ENCODE measurements around the gene NNAT.

The NNAT gene

DNA sequence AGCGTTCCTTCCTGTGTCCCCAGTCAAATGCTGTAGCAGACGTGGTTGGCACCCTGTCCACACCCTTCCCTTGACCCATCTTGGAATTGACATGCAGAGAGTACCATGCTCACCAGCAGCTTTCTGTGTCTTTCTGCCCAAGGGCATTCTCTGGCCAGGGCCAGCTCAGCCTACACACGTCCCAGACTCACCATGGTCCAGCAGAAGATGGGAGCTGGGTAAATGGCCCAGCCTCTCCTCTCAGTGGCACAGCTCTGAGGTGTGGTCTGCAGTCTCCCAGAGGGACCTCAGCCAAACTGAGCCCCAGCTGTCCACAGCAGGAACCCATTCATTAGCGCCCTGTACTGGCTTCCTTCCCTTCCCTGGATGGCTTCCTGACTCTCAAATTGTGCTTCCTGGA lies 37.7 kb downstream of the NNAT start:
- no peak for TF ChIP-seq CTCF (IDR thresholded peaks at IDR 0.05; ENCODE audit: low read depth, low read length)

DNA sequence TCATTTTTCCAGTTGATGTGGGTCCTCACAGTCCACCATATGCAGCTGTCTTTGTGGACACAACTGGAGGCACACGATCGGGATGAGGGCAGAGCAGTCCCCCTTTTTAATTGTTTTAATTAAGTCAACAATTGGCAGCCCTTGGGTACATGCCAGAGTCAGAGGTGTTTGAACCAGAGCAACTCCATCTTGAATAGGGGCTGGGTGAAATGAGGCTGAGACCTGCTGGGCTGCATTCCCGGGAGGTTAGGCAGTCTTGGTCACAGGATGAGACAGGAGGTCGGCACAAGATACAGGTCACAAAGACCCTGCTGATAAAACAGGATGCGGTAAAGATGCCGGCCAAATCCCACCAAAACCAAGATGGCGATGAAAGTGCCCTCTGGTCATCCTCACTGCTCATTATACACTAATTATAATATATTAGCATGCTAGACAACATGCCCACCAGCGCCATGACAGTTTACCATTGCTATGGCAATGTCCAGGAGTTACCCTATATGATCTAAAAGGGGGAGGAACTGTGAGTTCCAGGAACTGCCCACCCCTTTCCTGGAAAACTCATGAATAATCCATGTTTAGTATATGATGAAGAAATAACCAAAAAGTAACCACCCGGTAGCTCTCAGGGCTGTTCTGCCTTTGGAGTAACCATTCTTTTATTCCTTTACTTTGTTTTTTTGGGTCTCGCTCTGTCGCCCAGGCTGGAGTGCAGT lies 38.4 kb downstream of the NNAT start:
- TF ChIP-seq CTCF (IDR thresholded peaks at IDR 0.05; ENCODE audit: low read depth, low read length) = no peak
- H3K4me3 ChIP-seq (ENCODE audit: low read depth, low read length) = no peak overlapping the region

More for the DNA sequence above, 37.7 kb downstream of the NNAT start:
- no peak overlapping the region for H3K4me3 ChIP-seq (ENCODE audit: low read depth, low read length)

GRCh38 chr20:37560629-37561028 lies 39.6 kb downstream of the NNAT start:
- no peak for TF ChIP-seq CTCF (IDR thresholded peaks at IDR 0.05; ENCODE audit: low read depth, low read length)
- no peak overlapping the region for H3K4me3 ChIP-seq (ENCODE audit: low read depth, low read length)

DNA sequence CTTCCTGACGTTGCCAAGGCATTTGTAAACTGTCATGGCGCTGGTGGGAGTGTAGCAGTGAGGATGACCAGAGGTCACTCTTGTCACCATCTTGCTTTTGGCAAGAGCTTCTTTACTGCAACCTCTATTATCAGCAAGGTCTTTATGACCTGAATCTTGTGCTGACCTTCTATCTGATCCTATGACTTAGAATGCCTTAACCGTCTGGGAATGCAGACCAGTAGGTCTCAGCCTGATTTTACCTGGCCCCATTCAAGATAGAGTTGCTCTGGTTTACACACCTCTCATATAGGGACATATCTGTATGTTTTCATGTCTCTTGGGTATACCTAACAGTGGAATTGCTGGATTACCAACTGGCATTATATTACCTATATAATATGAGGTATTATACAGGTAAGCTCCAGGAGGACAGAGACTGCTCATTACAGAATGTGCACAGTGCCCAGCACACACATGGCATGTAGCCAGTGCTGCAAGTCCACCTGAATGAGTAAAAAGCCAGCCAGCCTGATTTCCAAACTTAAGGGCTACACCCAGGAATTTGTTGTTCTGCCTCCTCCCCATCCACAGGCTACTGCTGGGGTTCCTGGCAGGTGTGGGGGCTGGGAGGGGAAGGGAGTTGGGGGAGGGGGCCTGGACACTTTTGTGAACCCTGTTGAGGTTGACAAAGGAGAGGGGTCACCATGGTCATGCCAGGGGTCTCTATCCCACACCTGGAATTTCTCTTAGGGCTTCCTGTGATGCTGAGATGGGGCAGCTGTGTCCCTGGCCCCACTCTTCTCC lies 41.8 kb downstream of the NNAT start:
- no peak overlapping the region for H3K4me3 ChIP-seq (ENCODE audit: low read depth, low read length)
- no peak for TF ChIP-seq CTCF (IDR thresholded peaks at IDR 0.05; ENCODE audit: low read depth, low read length)

- no peak for TF ChIP-seq CTCF (IDR thresholded peaks at IDR 0.05; ENCODE audit: low read depth, low read length)
- H3K4me3 ChIP-seq (ENCODE audit: low read depth, low read length) = no peak overlapping the region
These were observed 43.0 kb downstream of the NNAT start for GRCh38 chr20:37564016-37564387.

DNA sequence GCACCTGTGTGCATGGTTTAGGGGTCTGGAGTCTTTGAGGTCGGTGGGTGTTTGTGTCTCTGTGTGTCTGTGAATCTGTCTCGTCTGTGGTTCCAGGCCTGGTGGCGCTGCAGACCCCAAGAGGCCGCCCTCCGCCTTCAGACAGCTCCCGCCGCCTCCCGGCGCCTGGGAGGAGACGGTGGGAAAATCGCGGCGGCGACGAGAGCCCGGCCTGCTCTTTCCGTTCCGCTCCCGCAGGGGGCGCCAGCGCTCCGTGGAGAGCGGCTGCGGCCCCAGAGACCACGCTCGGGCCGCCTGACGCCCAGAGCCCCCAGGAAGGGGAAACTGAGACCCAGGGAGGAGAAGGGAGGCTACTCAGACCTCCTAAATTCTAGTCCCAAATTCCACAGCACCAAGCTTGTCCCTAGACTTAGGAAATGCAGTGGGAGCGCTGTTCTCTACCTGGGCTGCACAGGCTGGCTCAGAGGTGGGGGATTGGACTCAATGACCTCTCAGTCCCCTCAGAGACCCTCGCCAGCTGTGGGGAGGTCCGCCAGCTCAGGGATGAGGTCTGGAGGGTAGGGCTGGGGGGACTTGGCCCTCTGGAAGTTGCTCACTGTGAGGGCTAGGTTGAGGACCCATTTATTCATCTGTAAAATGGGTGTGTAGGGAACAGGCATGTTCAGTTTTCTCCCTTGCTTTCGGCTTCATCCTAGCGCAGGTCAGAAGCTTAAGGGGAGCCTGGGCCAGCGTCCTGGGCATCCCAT lies 43.5 kb downstream of the NNAT start:
- TF ChIP-seq CTCF (IDR thresholded peaks at IDR 0.05; ENCODE audit: low read depth, low read length) = peak; percentile 94
- no peak overlapping the region for H3K4me3 ChIP-seq (ENCODE audit: low read depth, low read length)
